Stimulated activated CD8-positive, alpha-beta memory T cell treated with anti-CD3 and anti-CD28 coated beads, Interleukin-4, amount 100 ng/mL, for 4 hours (primary cell): ENCODE measurements around the gene TEX52.
A peak's percentile ranks its signal among the peaks of the same experiment; 100 is the strongest.

Experiments
- DNase-seq, 2 donors: peaks; one replicate each; pipeline ENCODE4 v3.0.0-alpha.2; 2020; ENCODE audit warnings: low read depth in 2 of 2, low spot score in 1 of 2

The TEX52 gene

DNA sequence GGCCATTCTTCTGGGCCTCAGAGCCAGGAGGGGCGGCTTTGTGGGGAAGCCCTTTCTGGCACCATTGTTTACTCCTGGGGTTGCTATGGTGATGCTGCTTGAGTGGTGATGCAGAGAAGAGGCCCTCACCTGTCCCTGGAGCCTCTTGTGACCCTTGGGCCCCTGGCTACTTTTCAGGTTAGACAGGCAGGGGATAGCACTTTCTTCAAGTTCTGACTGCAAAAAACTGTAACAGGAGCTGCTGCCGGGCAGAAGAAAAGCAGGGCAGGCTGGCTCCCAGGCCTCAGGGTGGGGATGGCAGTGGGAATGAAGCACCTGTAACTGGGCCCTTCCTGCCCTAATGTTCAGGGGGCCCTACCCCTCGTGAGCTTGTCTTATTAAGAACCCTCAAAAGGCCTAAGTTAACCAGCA lies at the start of gene TEX52:
TSS of gene TEX52 (minus strand) at position 19 of the 411 bp plus-strand sequence. CDS start at position 6, 13 bp downstream.
- no peak for DNase-seq

DNA sequence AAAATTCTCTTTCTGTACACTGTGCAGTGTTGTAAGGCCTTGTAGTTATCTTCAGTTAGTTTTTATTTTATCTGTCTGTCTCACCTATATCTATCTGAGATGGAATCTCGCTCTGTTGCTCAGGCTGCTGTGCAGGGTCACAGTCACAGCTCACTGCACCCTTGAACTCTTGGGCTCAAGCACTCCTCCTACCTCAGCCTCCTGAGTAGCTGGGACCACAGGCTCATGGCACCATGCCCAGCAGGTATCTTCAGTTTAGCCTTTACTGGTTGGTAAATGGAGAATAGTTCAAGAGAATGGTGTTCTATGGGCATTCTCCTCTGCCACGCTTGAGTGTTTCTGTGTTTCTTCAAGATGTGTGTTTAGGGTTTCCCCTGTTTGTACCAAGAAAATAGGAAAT lies 47.4 kb upstream of the TEX52 start:
- DNase-seq: no peak

- no peak for DNase-seq
These were observed 45.5 kb upstream of the TEX52 start for GRCh38 chr12:2902272-2902880.

- no peak for DNase-seq
These were observed 43.8 kb upstream of the TEX52 start for GRCh38 chr12:2900642-2901041.

- no peak for DNase-seq
These were observed 40.6 kb upstream of the TEX52 start for GRCh38 chr12:2897418-2897817.

- DNase-seq: no peak
These were observed 38.7 kb upstream of the TEX52 start for GRCh38 chr12:2895511-2895910.

DNA sequence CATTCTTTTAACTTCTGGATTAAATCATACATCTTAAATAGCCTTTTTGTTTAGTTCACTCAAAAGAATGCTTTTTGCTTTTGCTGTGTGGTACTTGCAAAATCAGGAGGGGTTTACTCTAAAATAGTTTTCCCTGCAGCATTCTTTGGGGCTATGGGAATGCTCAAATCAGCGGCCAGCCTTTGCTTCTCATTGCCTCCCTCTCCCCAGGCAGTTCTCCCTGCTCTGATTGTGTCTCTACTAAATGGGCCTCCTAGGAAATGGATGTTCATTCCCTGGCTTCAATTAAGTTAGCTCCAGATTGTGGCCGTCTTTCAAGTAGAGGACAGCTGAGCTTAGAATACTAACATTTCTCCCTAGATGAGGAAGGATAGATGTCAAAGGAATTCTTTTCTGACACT lies 38.2 kb upstream of the TEX52 start:
- DNase-seq: no peak

GRCh38 chr12:2893007-2893406 lies 36.2 kb upstream of the TEX52 start:
- no peak for DNase-seq

GRCh38 chr12:2892246-2892645 lies 35.4 kb upstream of the TEX52 start:
- DNase-seq: no peak

DNA sequence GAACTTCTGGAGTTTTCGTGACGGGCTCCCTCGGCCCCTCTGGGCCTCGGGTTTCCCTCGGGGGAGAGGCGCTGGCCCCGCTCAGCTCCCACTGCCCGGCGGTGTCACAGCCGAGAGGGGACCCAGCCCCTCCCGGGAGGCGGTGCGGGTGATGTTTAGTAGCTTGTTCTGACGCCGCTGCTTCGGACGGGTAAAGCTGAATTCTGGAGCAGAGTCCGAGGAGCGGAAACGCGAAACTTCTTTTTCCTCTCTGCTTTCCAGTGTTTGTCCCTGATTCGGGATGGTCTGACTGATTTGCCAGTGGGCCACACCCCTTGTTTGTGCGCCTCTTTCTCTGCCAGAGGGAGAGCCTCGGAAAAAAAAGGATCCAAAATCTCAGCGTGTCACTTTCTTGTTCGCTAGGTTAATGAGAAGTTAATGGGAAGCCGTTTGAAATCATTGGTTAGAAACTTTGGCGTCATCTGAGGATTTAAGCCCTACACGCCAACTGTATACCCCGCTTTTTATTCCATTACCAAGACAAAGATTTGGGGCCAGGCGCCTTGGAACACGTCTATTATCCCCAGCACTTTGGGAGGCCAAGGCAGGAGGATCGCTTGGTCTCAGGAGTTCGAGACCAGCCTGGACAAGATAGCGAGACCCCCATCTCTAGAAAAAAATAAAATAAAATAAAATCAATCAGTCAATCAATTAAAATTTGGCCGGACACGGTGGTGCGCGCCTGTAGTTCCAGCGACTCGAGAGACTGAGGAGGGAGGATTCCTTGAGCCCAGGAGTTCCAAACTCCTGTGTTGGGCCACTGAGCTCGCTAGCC lies 34.6 kb upstream of the TEX52 start:
- DNase-seq: no peak

GRCh38 chr12:2890388-2891239 lies 33.8 kb upstream of the TEX52 start, which contains the start of gene TULP3:
Gene TULP3, plus strand, starts transcription at chr12:2890891. Its CDS starts 57 bp downstream, at chr12:2890948.
- peak; percentile 96 to 97 for DNase-seq

DNA sequence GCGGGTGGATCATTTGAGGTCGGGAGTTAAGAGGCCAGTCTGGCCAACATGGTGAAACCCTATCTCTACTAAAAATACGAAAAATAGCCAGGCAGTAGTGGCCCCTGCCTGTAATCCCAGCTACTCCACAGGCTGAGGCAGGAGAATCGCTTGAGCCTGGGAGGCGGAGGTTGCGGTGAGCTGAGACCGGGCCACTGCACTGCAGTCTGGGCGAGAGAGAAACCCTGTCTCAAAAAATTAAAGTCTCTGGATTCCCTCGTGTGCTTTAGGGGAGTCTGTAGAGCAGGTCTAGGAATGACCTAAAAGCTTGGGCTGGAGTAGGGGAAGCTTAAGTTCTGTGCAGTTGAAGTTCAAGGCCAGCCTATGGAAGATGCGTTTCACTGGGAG lies 33.2 kb upstream of the TEX52 start:
- DNase-seq: no peak

GRCh38 chr12:2886768-2887450 lies 30.1 kb upstream of the TEX52 start:
- no peak for DNase-seq

DNA sequence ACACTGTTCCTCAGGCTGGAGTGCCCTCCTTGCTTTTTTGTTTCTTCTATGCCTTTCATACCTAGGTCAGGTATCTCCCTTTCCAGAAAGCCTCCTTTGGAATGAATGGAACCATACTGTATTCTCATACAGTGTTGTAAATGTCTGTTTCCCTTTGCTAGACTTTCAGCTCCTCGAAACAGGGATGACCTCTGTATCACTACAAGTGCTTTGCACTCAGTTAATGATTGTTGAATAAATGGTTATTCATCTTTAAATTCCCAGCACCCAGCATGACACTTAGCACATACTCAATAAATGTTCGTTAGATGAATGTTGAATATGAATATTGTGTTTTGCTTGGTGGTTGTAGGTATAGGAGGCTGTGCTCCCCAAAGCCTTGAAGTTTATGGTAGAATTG lies 28.0 kb upstream of the TEX52 start:
- no peak for DNase-seq

GRCh38 chr12:2879853-2880252 lies 23.0 kb upstream of the TEX52 start:
- no peak for DNase-seq

GRCh38 chr12:2877953-2878732 lies 21.3 kb upstream of the TEX52 start:
- DNase-seq: no peak

- peak; percentile 70 to 72 for DNase-seq
These were observed 20.5 kb upstream of the TEX52 start, which contains the start of the genes FOXM1 and RHNO1 for GRCh38 chr12:2877047-2877952. Gene FOXM1, minus strand, starts transcription at chr12:2877174. Its CDS starts 2,696 bp downstream, at chr12:2874478. Gene RHNO1, plus strand, starts transcription at chr12:2877223. Its CDS starts 8,144 bp downstream, at chr12:2885367.

DNA sequence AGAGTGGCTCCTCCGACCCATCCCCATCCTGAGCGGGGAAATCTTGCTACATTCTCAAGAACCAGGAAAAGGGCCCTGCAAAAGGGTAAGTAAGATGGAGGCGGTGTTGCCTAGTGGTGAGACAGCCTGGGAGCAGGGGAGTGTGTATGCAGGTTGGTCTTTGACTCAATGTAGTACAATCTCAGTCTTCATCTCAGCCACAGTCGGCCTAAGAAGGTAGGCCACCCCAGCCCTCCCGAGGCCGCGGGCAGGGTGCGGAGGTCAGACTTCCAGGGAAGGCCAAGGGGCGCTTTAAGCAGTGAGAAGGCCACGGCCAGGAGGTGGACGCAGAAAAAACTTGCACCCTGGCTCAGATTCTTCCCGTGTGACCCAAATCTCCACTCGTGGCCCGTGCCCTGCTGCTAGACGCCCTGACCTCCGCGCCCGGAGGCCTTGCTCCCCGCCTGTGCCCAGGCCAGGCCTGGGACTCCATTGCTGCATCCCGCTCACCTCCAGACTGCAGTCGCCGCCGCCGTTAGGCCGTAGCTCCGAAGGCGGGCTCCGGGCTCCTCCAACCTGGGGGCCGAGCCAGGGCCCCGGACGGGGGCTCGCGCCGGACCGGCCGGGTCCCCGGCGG lies 19.7 kb upstream of the TEX52 start:
- DNase-seq: no peak
